HepG2 (cell line): ENCODE measurements around the gene OBI1. TPM values are rescaled to one million over a fixed set of nuclear protein-coding genes. Genes with fewer than 3 reads are reported as not detected.

Source experiments
- FOSL2 ChIP-seq: sonication (generic); formaldehyde crosslinking; IDR thresholded peaks from 2 replicates; pipeline ENCODE4 v1.4.0; 2020; ENCODE audit warnings: missing genetic modification reagents
- PATZ1 ChIP-seq: sonication (generic); formaldehyde crosslinking; IDR thresholded peaks from 2 replicates; pipeline ENCODE4 v1.4.0; 2020; ENCODE audit warnings: missing genetic modification reagents
- PBX2 ChIP-seq: IDR thresholded peaks from 2 replicates; pipeline ENCODE4 v1.6.1; 2016; ENCODE audit warnings: control low read depth
- YEATS2 ChIP-seq: sonication (generic); formaldehyde crosslinking; IDR thresholded peaks from 2 replicates; pipeline ENCODE4 v1.4.0; 2020; ENCODE audit warnings: missing genetic modification reagents, borderline replicate concordance
- ZBTB4 ChIP-seq: sonication (generic); formaldehyde crosslinking; IDR thresholded peaks from 2 replicates; pipeline ENCODE4 v1.4.0; 2020; ENCODE audit warnings: missing genetic modification reagents, mild to moderate bottlenecking, borderline replicate concordance
- ZNF639 ChIP-seq: conservative IDR thresholded peaks from 2 replicates; pipeline ENCODE4 v1.6.1; 2018; ENCODE audit warnings: missing genetic modification reagents
- ZNF788 ChIP-seq: sonication (generic); formaldehyde crosslinking; IDR thresholded peaks from 2 replicates; pipeline ENCODE4 v1.5.0; 2020; ENCODE audit warnings: mild to moderate bottlenecking, missing genetic modification reagents, borderline replicate concordance
- polyA plus RNA-seq, 8 experiments: library from polyadenylated mRNA; depleted of rRNA in 3 of 8; stranded (reverse) in 7 of 8; unstranded in 1 of 8; fragments of >200 nt; fragmentation: Illumina TruSeq in 4 of 8; extraction: Trizol in 4 of 8; gene quantifications; 2 replicates each; pipeline versions ENCODE4 v1.2.1 to v1.2.3, GENCODE V29; 2011 to 2016; ENCODE audit warnings: low read depth in 4 of 8, missing spikeins in 1 of 8, mixed read lengths in 1 of 8; ENCODE audit not compliant: insufficient read depth in 1 of 8
- total RNA-seq, 5 experiments: library from RNA; depleted of rRNA; stranded (reverse); fragments of >200 nt; fragmentation: Illumina TruSeq; extraction: Trizol; gene quantifications; 2 replicates each; pipeline ENCODE4 v1.2.3, GENCODE V29; 2016; ENCODE audit warnings: low read depth in 1 of 5
- TF ChIP-seq, protein P1 (sequence below): sonication (generic); formaldehyde crosslinking; IDR thresholded peaks from 2 replicates; pipeline ENCODE4 v1.4.0; 2020; ENCODE audit warnings: missing genetic modification reagents, borderline replicate concordance
- TF ChIP-seq, protein P2 (sequence below): sonication (generic); formaldehyde crosslinking; IDR thresholded peaks from 2 replicates; pipeline ENCODE4 v1.4.0; 2020; ENCODE audit warnings: missing genetic modification reagents, borderline replicate concordance

Gene OBI1
- total and polyA plus RNA-seq, 2 of the 13 experiments (the other 11 are each of a cell fraction or from before 2014, with no cell fraction given), result 7.8 to 23.5 TPM

GRCh38 chr13:78589206-78589605 is 69.7 kb downstream of the OBI1 start (continued):
- TF ChIP-seq, protein P1, sequence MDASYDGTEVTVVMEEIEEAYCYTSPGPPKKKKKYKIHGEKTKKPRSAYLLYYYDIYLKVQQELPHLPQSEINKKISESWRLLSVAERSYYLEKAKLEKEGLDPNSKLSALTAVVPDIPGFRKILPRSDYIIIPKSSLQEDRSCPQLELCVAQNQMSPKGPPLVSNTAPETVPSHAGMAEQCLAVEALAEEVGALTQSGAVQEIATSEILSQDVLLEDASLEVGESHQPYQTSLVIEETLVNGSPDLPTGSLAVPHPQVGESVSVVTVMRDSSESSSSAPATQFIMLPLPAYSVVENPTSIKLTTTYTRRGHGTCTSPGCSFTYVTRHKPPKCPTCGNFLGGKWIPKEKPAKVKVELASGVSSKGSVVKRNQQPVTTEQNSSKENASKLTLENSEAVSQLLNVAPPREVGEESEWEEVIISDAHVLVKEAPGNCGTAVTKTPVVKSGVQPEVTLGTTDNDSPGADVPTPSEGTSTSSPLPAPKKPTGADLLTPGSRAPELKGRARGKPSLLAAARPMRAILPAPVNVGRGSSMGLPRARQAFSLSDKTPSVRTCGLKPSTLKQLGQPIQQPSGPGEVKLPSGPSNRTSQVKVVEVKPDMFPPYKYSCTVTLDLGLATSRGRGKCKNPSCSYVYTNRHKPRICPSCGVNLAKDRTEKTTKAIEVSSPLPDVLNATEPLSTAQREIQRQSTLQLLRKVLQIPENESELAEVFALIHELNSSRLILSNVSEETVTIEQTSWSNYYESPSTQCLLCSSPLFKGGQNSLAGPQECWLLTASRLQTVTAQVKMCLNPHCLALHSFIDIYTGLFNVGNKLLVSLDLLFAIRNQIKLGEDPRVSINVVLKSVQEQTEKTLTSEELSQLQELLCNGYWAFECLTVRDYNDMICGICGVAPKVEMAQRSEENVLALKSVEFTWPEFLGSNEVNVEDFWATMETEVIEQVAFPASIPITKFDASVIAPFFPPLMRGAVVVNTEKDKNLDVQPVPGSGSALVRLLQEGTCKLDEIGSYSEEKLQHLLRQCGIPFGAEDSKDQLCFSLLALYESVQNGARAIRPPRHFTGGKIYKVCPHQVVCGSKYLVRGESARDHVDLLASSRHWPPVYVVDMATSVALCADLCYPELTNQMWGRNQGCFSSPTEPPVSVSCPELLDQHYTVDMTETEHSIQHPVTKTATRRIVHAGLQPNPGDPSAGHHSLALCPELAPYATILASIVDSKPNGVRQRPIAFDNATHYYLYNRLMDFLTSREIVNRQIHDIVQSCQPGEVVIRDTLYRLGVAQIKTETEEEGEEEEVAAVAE (CRISPR knock-in tag), result peak; percentile 75; the same call in 1 of the 2 replicates
- TF ChIP-seq FOSL2, result 0 out of 2 replicates have a peak, but pooled peaks have one; percentile 15
- TF ChIP-seq PATZ1 (CRISPR knock-in tag), result peak; percentile 38; the same call in 1 of the 2 replicates
- TF ChIP-seq ZBTB4 (CRISPR knock-in tag), result no peak
- no peak for TF ChIP-seq ZNF639 (CRISPR knock-in tag)
- no peak for TF ChIP-seq YEATS2 (CRISPR knock-in tag)
- TF ChIP-seq ZNF788 (CRISPR knock-in tag), result no peak
- TF ChIP-seq, protein P2, sequence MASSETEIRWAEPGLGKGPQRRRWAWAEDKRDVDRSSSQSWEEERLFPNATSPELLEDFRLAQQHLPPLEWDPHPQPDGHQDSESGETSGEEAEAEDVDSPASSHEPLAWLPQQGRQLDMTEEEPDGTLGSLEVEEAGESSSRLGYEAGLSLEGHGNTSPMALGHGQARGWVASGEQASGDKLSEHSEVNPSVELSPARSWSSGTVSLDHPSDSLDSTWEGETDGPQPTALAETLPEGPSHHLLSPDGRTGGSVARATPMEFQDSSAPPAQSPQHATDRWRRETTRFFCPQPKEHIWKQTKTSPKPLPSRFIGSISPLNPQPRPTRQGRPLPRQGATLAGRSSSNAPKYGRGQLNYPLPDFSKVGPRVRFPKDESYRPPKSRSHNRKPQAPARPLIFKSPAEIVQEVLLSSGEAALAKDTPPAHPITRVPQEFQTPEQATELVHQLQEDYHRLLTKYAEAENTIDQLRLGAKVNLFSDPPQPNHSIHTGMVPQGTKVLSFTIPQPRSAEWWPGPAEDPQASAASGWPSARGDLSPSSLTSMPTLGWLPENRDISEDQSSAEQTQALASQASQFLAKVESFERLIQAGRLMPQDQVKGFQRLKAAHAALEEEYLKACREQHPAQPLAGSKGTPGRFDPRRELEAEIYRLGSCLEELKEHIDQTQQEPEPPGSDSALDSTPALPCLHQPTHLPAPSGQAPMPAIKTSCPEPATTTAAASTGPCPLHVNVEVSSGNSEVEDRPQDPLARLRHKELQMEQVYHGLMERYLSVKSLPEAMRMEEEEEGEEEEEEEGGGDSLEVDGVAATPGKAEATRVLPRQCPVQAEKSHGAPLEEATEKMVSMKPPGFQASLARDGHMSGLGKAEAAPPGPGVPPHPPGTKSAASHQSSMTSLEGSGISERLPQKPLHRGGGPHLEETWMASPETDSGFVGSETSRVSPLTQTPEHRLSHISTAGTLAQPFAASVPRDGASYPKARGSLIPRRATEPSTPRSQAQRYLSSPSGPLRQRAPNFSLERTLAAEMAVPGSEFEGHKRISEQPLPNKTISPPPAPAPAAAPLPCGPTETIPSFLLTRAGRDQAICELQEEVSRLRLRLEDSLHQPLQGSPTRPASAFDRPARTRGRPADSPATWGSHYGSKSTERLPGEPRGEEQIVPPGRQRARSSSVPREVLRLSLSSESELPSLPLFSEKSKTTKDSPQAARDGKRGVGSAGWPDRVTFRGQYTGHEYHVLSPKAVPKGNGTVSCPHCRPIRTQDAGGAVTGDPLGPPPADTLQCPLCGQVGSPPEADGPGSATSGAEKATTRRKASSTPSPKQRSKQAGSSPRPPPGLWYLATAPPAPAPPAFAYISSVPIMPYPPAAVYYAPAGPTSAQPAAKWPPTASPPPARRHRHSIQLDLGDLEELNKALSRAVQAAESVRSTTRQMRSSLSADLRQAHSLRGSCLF (CRISPR knock-in tag), result no peak
- TF ChIP-seq PBX2 (CRISPR knock-in tag), result no peak
